DND-41 (cell line): ENCODE results near the gene OSBPL10.

ENCODE experiments used
- ATAC-seq: fragments of 200-7000 bp; cut with Tn5 transposase; 3 replicates; pipeline ENCODE4 v1.9.1; 2021; ENCODE audit warnings: low read depth; ENCODE audit not compliant: insufficient read depth
- DNase-seq: peaks from one replicate; pipeline ENCODE4 v3.0.0-alpha.2; 2020
- H2AFZ ChIP-seq: 2 replicates; pipeline ENCODE4 v1.6.0; 2012; ENCODE audit warnings: low read depth, low read length
- H3K27ac ChIP-seq: 2 replicates; pipeline ENCODE4 v1.5.1; 2012; ENCODE audit warnings: low read length, inconsistent platforms
- H3K27me3 ChIP-seq: fragments of 200-600 bp; sonication (generic); 2 replicates; pipeline ENCODE4 v1.6.0; 2012; ENCODE audit warnings: low read length, mild to moderate bottlenecking, inconsistent platforms; ENCODE audit not compliant: insufficient read depth, poor library complexity
- H3K36me3 ChIP-seq: 2 replicates; pipeline ENCODE4 v1.5.1; 2012; ENCODE audit warnings: low read length, inconsistent platforms; ENCODE audit not compliant: insufficient read depth
- H3K4me1 ChIP-seq: 2 replicates; pipeline ENCODE4 v1.5.1; 2012; ENCODE audit warnings: mild to moderate bottlenecking, low read length; ENCODE audit not compliant: insufficient read depth
- H3K4me2 ChIP-seq: 2 replicates; pipeline ENCODE4 v1.6.0; 2012; ENCODE audit warnings: mild to moderate bottlenecking, moderate library complexity, low read length, inconsistent platforms; ENCODE audit not compliant: insufficient read depth
- H3K4me3 ChIP-seq, 2 experiments: fragments of 200-600 bp in 1 of 2; shearing (Covaris generic) in 1 of 2; 2 replicates each; pipeline ENCODE4 v1.5.1; 2012 to 2016; ENCODE audit warnings: inconsistent platforms in 2 of 2, low read length in 2 of 2, mild to moderate bottlenecking in 2 of 2, low read depth in 1 of 2, moderate library complexity in 1 of 2
- H3K79me2 ChIP-seq: 2 replicates; pipeline ENCODE4 v1.6.0; 2012; ENCODE audit warnings: low read length, inconsistent platforms; ENCODE audit not compliant: insufficient read depth
- H3K9ac ChIP-seq: 2 replicates; pipeline ENCODE4 v1.6.0; 2012; ENCODE audit warnings: low read depth, mild to moderate bottlenecking, inconsistent platforms, low read length, moderate library complexity
- H3K9me3 ChIP-seq: 2 replicates; pipeline ENCODE4 v1.5.1; 2012; ENCODE audit warnings: low read length, moderate library complexity, mild to moderate bottlenecking, inconsistent platforms; ENCODE audit not compliant: insufficient read depth, severe bottlenecking
- H4K20me1 ChIP-seq: 2 replicates; pipeline ENCODE4 v1.6.0; 2012; ENCODE audit warnings: low read length; ENCODE audit not compliant: insufficient read depth
- CTCF ChIP-seq: IDR thresholded peaks from 2 replicates; pipeline ENCODE4 v1.5.1; 2012; ENCODE audit warnings: borderline replicate concordance, low read length, moderate library complexity, mild to moderate bottlenecking; ENCODE audit not compliant: poor library complexity, severe bottlenecking; ENCODE audit errors: extremely low read depth
- EZH2 ChIP-seq: IDR thresholded peaks from 3 replicates; pipeline ENCODE4 v1.6.1; 2012; ENCODE audit warnings: borderline replicate concordance, low read depth, mild to moderate bottlenecking, moderate library complexity, low read length, inconsistent platforms; ENCODE audit not compliant: severe bottlenecking

OSBPL10 gene

GRCh38 chr3:31924610-31925270, 56.3 kb downstream of the OSBPL10 start:
- ATAC-seq = no peak
- TF ChIP-seq EZH2 (no peak), CTCF (no peak)
- no peaks in the 10 kb centered on the region for H3K79me2 ChIP-seq
- peaks cover 8% of the 10 kb centered on the region for H3K9me3 ChIP-seq
- H4K20me1 ChIP-seq = no peaks in the 10 kb centered on the region
- peaks cover 3% of the 10 kb centered on the region; the same call in 1 of the 2 replicates for H3K4me1 ChIP-seq
- no peak overlapping the region for H3K27ac ChIP-seq
- DNase-seq = no peak
- H3K4me3 ChIP-seq = no peak overlapping the region
- no peak overlapping the region for H3K4me2 ChIP-seq
- no peak overlapping the region for H3K9ac ChIP-seq
- no peaks in the 10 kb centered on the region for H3K27me3 ChIP-seq
- H2AFZ ChIP-seq = peak overlapping the region; percentile 26; the same call in 1 of the 2 replicates
- H3K36me3 ChIP-seq = no peaks in the 10 kb centered on the region

- Histone ChIP-seq H2AFZ (no peak overlapping the region), H3K27me3 (no peaks in the 10 kb centered on the region), H3K9me3 (peaks cover 8% of the 10 kb centered on the region), H3K36me3 (no peaks in the 10 kb centered on the region), H4K20me1 (no peaks in the 10 kb centered on the region), H3K4me3 (no peak overlapping the region), H3K79me2 (no peaks in the 10 kb centered on the region), H3K9ac (no peak overlapping the region), H3K27ac (no peak overlapping the region), H3K4me1 (peaks cover 15% of the 10 kb centered on the region), H3K4me2 (no peak overlapping the region)
- no peak for TF ChIP-seq CTCF
- TF ChIP-seq EZH2 = no peak
- no peak for ATAC-seq
- no peak for DNase-seq
Measured at GRCh38 chr3:31922962-31923361, 58.1 kb downstream of the OSBPL10 start.

- Histone ChIP-seq H3K9me3 (peaks cover 8% of the 10 kb centered on the region), H3K79me2 (no peaks in the 10 kb centered on the region)
Measured at GRCh38 chr3:31921837-31922236, 59.2 kb downstream of the OSBPL10 start.

More at GRCh38 chr3:31921837-31922236, 59.2 kb downstream of the OSBPL10 start:
- Histone ChIP-seq H3K4me1 (peaks cover 25% of the 10 kb centered on the region), H4K20me1 (no peaks in the 10 kb centered on the region), H3K36me3 (no peaks in the 10 kb centered on the region), H3K27me3 (no peaks in the 10 kb centered on the region), H3K4me2 (no peak overlapping the region), H2AFZ (no peak overlapping the region), H3K27ac (no peak overlapping the region), H3K4me3 (no peak overlapping the region), H3K9ac (no peak overlapping the region)
- no peak for TF ChIP-seq CTCF
- no peak for TF ChIP-seq EZH2
- ATAC-seq (no peak), DNase-seq (no peak)
